ENCODE results near the gene PRDM16. TPM values are rescaled to one million over a fixed set of nuclear protein-coding genes. Genes with fewer than 3 reads are reported as not detected.

Gene PRDM16
- total and polyA plus RNA-seq, 4 donors, result 0.05 to 0.67 (median 0.19) TPM

GRCh38 chr1:3094863-3095780, 26.1 kb downstream of the PRDM16 start (continued):
- TF ChIP-seq, protein P1, sequence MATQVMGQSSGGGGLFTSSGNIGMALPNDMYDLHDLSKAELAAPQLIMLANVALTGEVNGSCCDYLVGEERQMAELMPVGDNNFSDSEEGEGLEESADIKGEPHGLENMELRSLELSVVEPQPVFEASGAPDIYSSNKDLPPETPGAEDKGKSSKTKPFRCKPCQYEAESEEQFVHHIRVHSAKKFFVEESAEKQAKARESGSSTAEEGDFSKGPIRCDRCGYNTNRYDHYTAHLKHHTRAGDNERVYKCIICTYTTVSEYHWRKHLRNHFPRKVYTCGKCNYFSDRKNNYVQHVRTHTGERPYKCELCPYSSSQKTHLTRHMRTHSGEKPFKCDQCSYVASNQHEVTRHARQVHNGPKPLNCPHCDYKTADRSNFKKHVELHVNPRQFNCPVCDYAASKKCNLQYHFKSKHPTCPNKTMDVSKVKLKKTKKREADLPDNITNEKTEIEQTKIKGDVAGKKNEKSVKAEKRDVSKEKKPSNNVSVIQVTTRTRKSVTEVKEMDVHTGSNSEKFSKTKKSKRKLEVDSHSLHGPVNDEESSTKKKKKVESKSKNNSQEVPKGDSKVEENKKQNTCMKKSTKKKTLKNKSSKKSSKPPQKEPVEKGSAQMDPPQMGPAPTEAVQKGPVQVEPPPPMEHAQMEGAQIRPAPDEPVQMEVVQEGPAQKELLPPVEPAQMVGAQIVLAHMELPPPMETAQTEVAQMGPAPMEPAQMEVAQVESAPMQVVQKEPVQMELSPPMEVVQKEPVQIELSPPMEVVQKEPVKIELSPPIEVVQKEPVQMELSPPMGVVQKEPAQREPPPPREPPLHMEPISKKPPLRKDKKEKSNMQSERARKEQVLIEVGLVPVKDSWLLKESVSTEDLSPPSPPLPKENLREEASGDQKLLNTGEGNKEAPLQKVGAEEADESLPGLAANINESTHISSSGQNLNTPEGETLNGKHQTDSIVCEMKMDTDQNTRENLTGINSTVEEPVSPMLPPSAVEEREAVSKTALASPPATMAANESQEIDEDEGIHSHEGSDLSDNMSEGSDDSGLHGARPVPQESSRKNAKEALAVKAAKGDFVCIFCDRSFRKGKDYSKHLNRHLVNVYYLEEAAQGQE (IDR thresholded peaks at IDR 0.05), result no peak
- no peak for TF ChIP-seq ATF3 (IDR thresholded peaks at IDR 0.05)

- Histone ChIP-seq H3K27ac (ENCODE audit: low read depth in 1 of 2, low read length in 2 of 2) (no peak overlapping the region), H3K9me3 (ENCODE audit: control insufficient read depth in 4 of 4, low read length in 3 of 4) (no peaks in the 10 kb centered on the region), H3K36me3 (ENCODE audit: control insufficient read depth in 4 of 4, insufficient read depth in 3 of 4, low read depth in 1 of 4, low read length in 3 of 4) (no peaks in the 10 kb centered on the region), H3K9ac (ENCODE audit: low read depth in 1 of 2, low read length in 2 of 2) (no peak overlapping the region), H3K4me1 (ENCODE audit: control insufficient read depth in 4 of 4, insufficient read depth in 4 of 4, low read length in 3 of 4) (no peaks in the 10 kb centered on the region), H3K27me3 (ENCODE audit: control insufficient read depth in 4 of 4, insufficient read depth in 4 of 4, low read length in 3 of 4) (peaks cover 0 to 3% (median 0%) of the 10 kb centered on the region in 4 donors), H3K4me3 (ENCODE audit: low read depth in 1 of 3, low read length in 3 of 3) (no peak overlapping the region)
- DNase-seq (ENCODE audit: low spot score), result no peak
- WGBS, result 76% methylated on average over 13 of the region's 13 CpGs
- TF ChIP-seq, protein P1 (IDR thresholded peaks at IDR 0.05), result no peak
- TF ChIP-seq HNF4A (conservative IDR thresholded peaks at IDR 0.05) (no peak), EGR1 (IDR thresholded peaks at IDR 0.05; ENCODE audit: low read depth in 2 of 2) (no peak), HNF4G (IDR thresholded peaks at IDR 0.05) (no peak), SP1 (IDR thresholded peaks at IDR 0.05) (no peak), FOXA1 (IDR thresholded peaks at IDR 0.05) (no peak)
These were observed 27.3 kb downstream of the PRDM16 start for GRCh38 chr1:3096345-3096744.

- Histone ChIP-seq H3K27ac (ENCODE audit: low read depth in 1 of 2, low read length in 2 of 2) (no peak overlapping the region), H3K36me3 (ENCODE audit: control insufficient read depth in 4 of 4, insufficient read depth in 3 of 4, low read depth in 1 of 4, low read length in 3 of 4) (no peaks in the 10 kb centered on the region), H3K9ac (ENCODE audit: low read depth in 1 of 2, low read length in 2 of 2) (no peak overlapping the region), H3K4me3 (ENCODE audit: low read depth in 1 of 3, low read length in 3 of 3) (no peak overlapping the region), H3K4me1 (ENCODE audit: control insufficient read depth in 4 of 4, insufficient read depth in 4 of 4, low read length in 3 of 4) (no peaks in the 10 kb centered on the region), H3K9me3 (ENCODE audit: control insufficient read depth in 4 of 4, low read length in 3 of 4) (no peaks in the 10 kb centered on the region), H3K27me3 (ENCODE audit: control insufficient read depth in 4 of 4, insufficient read depth in 4 of 4, low read length in 3 of 4) (peaks cover 0 to 3% (median 0%) of the 10 kb centered on the region in 4 donors)
- WGBS, result 74% methylated on average over 12 of the region's 12 CpGs
- no peak for DNase-seq (ENCODE audit: low spot score)
- no peak for TF ChIP-seq ZBTB33 (IDR thresholded peaks at IDR 0.05)
- TF ChIP-seq SP1 (IDR thresholded peaks at IDR 0.05), result no peak
- TF ChIP-seq GABPA (IDR thresholded peaks at IDR 0.05 in 1 of 2, conservative IDR thresholded peaks at IDR 0.05 in 1 of 2), result no peak
- TF ChIP-seq YY1 (IDR thresholded peaks at IDR 0.05), result no peak
- TF ChIP-seq TAF1 (conservative IDR thresholded peaks at IDR 0.05), result no peak
- no peak for TF ChIP-seq ATF3 (IDR thresholded peaks at IDR 0.05)
- no peak for TF ChIP-seq FOXA1 (IDR thresholded peaks at IDR 0.05)
- TF ChIP-seq, protein P1 (IDR thresholded peaks at IDR 0.05), result no peak
- TF ChIP-seq EGR1 (IDR thresholded peaks at IDR 0.05; ENCODE audit: low read depth in 2 of 2), result no peak
- TF ChIP-seq, protein P2, sequence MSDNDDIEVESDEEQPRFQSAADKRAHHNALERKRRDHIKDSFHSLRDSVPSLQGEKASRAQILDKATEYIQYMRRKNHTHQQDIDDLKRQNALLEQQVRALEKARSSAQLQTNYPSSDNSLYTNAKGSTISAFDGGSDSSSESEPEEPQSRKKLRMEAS (IDR thresholded peaks at IDR 0.05), result no peak
These were observed 28.2 kb downstream of the PRDM16 start for GRCh38 chr1:3097231-3097630.
